HG03280 (cell line): Measurements from ENCODE around the gene HSD17B12.

Source experiments
- ATAC-seq: cut with Tn5 transposase; IDR thresholded peaks from one replicate; pipeline ENCODE4 v1.9.1; 2021; ENCODE audit warnings: mild to moderate bottlenecking, moderate library complexity; ENCODE audit not compliant: unreplicated experiment

Gene HSD17B12

DNA sequence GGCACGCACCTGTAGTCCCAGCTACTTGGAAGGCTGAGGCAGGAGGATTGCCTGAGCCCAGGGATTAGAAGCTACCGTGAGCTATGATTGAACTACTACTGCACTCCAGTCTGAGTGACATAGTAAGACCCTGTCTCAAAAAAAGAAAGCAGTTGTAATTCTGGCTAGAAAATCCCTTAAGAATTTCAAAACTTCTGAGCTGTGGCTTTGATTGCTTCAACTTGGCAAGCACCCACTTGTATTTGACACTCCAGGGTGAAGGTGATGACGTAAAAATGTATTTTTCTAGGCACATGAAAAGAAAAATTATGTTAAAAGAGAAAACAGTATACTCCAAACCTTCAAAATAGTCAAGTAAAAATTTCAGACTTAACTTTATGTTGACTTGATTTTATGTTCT lies 176.5 kb downstream of the HSD17B12 start:
- ATAC-seq: no peak

DNA sequence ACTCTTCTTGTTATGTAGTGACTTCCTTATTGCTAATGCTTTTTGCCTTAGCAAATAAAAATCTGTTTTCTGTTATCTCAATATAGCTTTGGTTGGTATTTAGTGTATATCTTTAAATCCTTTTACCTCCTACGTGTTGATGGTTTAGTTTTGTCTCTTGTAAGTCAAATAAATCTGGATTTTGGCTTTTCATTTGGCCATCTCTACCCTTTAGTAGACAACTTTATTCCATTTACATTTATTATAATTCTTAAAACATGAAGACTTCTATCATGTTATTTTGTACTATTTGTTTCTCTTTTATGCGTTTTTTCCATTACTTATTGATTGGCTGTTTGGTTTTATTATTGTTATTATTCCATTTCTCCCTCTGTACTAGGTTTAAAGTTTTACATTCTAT lies 180.6 kb downstream of the HSD17B12 start:
- ATAC-seq: no peak

DNA sequence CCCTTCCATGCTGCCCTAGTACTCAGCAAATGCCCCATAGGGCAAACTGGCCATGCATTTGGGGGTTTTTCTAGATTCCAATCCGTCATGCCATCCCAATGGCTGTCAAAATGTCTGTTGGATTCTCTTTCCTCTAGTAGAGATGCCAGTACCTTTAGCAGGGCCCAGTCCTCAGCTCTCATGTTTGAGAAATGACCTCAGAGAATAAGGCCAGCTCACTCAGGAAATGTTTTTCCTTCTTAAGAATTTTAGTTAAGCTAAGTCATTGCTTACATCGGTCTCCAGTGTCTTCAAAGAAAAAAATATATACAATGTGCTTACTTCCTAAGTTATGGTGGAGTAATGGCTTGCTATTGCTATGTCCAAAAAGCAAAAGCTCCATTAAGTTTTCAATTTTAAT lies 186.0 kb downstream of the HSD17B12 start:
- ATAC-seq: no peak

DNA sequence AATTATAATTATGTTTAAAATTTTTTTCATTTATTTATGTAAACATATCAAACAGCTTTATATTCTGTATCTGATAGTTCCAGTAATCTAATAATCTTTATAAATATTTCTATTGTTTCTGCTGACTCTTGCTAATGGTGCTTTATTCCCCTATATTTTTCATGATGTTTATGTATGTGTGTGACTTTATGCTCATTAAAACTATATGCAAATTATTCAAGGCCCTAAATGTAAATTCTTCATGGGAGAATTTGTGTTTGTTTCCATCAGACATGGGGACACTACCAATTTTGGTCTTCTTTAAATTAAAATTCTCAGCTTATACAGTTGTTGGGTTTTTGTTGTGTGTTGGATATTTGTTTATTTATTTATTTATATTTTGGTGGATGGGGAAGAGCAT lies 186.4 kb downstream of the HSD17B12 start:
- no peak for ATAC-seq

DNA sequence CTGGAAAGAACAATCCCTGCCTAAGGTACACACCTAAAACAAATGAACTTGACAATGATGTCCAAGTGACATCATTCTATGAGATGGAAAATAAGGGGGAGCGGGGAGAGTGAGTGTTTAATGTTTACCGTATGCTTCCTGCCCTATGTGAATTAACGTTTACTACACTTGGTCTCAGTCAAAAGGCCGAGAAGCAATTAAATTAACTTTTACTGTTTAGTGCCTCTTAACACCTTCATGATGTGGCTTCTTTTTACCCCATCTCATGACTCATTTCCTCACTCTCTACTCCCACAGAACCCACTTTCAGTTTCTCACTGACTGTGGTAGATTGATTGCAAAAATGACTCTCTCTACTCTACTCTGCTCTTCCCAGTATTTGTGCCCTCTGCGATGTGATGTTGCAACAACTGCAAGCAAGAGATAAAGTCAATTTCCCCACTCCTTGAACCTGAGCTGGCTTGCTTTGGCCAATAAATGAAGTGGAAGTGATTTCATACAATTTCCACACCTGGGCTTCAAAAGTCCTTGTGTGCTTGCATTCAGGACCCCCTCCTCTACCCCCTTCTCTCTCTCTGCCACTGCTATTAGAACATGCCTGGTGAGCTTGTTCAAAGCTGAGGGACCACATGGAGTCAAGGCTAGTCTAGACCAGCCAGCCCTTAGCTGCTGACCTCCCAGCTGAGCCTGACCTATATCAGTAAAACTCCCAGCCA lies 188.5 kb downstream of the HSD17B12 start:
- peak; percentile 100 for ATAC-seq

DNA sequence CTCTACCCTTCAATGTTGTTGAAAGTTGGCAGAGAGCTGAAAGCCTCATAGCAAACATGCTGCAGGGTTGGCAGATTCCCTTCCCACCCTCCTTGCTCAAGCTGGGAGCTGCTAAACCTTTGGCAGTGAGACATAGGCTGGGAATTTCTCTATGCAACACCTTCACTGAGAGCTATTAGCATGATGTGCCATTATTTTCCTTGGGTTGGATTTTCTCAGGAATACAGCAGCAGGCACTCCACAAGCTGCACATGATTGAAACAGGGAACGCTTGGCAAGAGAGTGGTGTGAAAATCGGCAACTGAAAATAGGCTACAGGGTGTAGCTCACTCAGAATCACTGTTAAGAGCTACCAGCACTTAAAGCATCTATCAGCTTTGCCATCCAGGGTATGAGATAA lies 190.5 kb downstream of the HSD17B12 start:
- no peak for ATAC-seq

DNA sequence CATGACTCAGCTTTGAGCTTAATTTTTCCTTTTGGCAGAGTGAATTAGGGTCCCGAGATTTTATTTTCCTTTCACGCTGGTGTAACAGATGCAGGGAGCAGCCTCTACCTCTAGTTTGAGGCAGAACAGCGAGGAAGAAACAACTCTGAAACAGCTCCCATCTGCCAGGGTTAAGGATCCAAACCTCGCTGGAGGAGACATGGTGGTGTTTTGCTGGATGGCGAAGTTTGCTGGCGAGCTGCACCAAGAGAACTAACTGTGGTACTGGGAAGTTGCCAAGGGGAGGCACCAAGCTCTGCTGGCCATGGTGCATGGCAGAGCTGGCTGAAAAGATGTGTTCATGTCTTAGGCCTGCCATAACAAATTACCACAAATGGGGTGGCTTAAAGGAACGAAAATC lies 192.5 kb downstream of the HSD17B12 start:
- no peak for ATAC-seq

DNA sequence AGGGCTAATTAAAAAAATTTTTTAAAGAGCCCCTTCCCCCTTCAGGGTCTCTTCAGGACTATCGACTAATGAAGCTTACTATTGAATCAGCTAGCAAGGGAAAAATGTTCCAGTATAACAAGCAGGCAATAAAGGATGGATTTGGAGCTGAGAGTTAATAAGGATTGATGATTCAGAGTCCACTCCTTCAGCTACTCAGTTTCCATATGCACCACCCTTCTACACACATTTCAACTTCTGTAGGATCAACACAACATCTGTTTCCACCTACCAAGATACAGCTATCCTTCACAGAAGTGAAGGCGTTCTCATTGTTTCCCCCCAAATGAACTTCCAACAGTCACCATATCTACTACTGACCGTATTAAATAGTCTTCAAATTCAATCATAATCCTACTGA lies 193.5 kb downstream of the HSD17B12 start:
- no peak for ATAC-seq

DNA sequence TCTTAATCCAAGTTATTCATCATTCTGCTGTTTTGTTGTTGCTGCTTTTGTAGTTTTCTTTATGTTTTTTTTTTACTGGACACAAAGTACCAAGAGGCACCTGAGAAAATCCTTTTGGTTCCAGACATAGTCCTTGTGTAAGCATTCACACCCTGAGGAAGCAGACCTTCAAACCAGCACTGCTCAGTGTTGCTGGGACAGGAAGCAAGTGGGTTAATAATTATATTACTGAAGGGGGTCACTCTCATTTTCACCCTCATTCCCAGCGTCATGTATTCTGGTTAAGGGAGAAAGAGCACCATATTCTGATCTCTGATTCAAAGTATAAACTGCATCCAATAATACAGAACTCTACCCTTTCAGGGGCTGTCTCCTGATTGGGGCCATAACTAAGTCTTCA lies 194.2 kb downstream of the HSD17B12 start:
- ATAC-seq: no peak

DNA sequence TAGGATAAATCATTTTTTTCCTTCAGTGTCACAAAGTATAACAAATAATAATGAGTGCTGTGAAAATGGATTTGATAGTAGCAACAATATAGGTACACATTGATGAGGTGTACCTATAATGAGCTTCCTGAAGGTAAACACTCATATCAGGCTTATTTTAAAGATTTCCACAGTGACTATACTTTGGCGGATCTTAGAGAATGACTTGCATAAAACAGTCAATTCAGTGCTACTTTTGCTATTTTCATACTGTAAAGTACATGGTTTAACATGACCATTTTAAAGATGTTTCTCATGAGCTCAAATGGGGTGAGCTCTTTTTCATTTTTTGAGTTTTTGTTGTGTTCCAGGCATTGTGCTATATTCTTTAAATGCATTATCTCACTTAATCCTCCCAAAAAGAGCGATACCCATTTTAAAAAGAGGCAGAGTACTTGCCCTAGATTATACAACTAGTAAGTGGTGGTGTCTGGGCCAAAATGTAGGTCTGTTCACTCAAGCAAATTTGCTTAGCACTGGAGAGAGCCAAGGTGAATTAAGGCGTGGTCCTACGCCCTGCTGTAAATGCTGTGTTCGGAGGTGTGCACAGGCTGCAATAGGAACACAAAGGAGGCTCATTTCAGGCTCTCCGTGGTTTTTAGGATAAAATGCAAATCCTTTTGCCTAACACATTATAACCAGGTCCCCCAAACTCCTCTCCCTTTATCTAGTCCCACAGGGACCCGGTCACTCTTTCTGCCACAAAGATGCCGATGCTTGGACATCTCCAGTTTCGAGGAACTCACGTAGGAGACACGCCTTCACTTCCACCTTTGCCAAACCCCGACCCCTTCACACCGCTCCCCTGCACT lies 199.5 kb downstream of the HSD17B12 start:
- peak; percentile 21 for ATAC-seq

DNA sequence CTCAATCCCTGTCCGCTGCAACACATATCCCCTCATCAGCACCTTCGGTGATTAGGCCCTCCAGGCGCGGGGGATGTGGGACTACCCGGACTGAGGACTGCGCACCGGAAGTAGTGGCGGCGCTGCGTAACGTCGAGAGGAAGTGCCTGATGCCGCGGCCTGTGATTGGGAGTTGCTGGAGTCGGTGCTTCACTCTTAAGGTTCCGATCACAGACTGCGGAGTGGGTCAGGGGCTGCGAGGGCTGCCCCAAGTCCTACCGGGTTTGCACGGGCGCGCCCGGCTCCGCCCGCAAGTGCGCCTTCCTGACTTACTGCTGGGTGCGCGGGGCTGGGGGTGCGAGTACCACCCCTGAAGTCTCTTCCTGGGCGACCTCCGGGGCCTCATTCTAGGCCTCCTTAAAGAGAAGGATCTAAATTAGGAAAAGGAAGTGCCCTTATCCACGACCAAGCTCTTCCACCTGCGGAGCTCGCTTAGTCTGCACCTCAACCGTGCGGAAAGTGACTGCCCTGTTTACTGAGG lies 200.2 kb downstream of the HSD17B12 start, which contains the start of gene ALKBH3:
Gene ALKBH3, plus strand, starts transcription at position 192 of the 520 bp plus-strand sequence. CDS start 1,822 bp downstream, outside the sequence.
- peak; percentile 99 for ATAC-seq

DNA sequence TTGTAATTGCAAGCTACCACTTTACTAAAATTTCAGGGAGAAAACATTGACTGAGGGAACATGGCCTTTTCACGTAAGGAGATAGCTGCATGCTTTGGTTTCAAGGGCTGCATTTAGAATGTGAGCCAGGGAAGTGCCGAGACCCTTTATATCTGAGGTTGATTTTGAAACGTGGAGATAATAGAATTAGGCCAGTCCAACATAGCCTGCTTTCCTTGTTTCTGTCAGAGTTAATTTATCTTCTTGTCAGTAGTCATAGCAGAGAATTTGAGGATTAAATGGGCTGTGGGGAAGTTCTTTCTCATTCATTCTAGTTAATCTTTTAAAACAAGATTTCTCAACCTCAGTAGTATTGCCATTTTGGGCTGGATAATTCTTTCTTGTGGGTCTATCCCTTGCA lies 212.3 kb downstream of the HSD17B12 start:
- ATAC-seq: no peak

DNA sequence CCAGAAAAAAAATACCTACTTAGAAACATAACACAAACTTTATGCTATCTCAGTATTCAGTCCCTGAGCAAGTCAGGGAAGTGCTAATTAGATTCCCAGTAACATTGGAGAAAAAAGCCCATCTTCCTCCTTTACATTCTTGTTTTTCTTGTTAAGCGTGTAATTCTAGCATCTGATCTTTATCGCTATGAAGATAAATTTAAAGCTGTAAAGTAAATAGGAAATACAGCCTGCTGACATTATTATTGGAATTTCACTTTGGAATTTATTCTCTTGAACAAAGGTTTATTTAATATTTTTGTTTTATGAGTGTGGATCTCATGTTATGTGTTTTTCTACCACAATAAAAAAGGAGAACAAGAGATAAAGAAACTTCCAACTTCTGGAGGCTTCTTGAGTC lies 214.0 kb downstream of the HSD17B12 start:
- no peak for ATAC-seq

DNA sequence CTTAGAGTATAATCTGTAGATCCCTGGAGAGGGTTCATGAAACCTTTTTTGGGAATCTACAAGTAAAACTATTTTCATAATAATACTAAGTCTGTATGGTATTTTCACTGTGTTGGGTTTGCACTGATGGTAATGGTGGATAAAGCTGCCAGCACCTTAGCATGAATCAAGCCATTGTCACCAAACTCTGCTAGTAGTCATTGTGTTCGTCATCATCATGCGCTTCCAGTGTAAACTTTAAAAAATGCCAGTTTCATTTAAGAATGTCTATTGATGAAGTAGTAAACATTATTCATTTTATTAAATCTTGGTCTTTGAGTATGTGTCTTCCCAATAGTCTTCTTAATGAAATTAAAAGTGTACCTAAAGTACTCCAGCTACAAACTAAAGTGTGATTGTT lies 215.1 kb downstream of the HSD17B12 start:
- no peak for ATAC-seq

DNA sequence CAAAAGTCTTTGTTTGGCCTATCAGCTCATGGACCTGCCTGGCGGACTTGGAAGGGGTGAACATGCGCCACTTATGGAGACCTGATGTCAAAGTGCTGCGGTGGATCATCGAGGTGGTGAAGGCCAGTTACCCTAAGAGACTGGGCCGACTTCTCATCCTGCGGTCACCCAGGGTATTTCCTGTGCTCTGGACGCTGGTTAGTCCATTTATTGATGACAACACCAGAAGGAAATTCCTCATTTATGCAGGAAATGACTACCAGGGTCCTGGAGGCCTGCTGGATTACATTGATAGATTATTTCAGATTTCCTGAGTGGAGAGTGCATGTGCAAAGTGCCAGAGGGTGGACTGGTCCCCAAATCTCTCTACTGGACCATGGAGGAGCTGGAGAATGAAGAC lies 218.0 kb downstream of the HSD17B12 start:
- ATAC-seq: no peak

DNA sequence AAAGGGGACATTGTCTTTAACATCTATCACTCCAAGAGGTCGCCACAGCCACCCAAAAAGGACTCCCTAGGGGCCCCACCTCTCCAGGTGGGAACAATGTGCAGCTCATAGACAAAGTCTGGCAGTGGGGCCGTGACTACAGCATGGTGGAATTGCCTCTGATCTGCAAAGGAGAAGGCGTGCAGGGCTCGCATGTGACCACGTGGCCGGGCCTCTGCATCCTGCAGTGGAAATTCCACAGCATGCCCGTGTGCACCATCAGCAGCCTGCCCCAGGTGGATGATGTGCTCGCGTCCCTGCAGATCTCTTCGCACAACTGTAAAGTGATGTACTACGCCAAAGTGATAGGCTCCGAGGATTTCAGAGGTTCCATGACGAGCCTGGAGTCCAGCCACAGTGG lies 218.6 kb downstream of the HSD17B12 start:
- no peak for ATAC-seq

DNA sequence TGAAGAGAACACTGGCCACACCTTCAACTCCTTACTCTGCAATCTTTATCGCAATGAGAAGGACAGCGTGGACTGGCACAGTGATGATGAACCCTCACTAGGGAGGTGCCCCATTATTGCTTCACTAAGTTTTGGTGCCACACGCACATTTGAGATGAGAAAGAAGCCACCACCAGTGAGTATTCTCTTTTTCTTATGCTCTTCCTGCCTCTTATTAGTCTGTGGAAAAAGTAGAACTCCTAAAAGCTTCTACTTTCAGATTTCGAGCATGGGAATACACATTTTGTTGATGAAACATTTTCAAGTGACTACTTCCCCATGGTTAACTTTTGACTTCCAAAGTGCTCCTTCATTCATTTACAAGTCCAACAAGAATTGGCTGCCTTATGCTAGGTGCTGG lies 221.0 kb downstream of the HSD17B12 start:
- no peak for ATAC-seq

DNA sequence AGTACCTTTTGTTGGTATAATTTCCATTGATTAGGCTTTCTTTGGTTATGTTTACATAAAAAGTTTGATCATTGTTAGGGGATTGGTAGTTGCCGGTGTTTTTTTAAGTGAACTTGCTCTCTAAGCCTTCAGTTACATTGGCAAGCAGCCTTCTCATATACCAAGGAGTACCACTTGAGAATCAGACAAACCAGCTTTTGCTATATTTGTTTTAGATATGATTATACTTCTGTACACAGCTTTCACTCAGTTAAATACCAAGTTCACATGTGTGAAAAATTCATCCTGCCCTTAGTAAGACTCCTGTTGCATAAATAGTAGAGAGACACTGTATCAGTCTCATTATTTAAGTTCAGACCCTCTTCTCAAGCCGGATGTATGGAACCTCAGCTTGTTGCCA lies 222.5 kb downstream of the HSD17B12 start:
- ATAC-seq: no peak

DNA sequence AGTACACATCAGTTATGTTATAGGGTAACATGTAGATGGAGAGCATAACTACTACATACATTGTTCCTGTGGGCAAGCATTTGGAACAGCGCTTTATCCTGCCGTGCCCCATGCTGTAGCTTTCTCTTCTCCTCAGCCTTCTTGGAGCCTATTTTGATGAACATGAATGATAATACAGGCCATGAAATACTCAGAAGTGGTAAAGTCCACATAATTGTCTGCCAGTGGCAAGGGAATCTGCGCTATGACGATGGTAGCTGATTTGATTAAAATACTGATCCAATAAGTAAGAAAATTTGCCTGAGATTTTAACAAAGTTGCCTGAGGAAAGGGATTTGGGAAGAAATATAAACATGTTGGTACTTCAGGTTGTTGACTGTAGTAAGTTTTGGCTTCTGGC lies 223.4 kb downstream of the HSD17B12 start:
- ATAC-seq: no peak

DNA sequence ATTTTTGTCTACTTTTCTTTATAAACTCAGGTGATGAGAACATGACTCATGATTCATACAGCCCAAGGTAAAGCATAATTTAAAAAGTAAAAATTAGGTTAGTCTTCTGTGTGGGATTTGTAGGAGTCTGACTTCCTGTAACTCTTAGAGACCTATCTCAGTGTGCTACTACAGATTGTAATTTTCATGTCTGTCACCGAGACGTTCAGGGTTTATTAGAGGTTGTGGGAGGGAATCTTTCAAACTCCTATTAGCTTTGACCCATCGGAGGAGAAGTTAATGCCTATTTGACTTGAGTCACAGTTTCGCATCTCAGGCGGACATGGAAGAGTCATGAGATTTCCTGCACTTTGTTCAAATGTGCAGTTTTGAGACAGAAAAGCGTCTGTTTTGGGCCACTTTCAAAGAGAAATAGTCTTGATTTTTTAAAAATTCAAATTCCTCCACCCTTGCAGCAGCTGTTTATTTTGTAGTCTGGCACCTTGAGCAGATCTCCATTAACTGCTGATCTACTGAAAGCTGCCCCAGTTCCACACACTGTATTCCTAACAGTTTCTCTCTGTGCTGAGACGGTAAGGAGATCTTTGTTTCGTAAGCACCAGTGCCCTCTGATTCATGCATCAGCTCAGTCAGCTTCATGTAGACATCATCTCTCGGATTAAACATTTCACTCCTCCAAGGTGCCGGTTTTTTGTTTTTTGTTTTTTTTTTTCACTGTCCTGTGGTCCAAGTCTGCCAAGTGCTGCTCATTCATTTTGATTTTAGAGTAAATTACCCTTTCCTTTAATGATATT lies 224.4 kb downstream of the HSD17B12 start:
- no peak for ATAC-seq

DNA sequence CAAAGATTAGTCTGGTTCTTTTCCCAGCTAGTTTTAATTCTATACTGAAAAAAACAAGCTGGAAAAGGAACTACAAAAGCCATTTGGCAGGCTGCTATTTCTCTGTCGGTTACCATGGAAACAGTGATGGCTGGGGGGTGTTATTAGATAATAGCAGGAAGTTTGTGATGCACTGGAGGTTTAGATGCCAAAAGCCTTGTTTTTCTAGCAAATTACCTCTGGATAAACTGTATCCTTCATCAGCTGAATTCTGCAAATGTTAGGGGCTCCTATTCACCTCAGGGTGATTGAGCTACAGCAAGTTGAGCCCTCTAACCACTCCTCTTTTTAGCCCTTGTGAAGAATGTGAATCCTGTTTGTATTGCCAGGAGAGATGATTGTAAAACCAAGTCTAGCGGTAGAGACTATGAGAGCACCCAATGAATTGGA lies 225.3 kb downstream of the HSD17B12 start:
- ATAC-seq: no peak
